Measurements from ENCODE around the gene ZNF85.

DNA sequence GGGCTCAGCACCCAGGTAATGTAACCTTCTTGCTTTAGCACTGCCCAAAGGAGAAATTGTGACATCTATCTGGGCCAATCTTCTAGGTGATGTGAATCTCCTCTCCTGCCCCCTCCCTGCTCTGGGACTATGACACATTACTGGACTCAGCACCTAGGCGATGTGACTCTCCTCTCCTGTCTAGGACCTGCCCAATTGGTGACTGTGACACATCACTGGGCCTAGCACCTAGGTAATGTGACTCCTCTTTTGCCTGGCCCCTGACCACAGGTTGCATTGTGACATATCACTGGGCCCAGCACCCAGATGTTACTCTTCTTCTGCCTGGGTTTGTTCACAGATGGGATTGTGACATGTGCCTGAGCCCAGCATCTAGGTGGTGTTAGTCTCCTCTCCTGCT, 45.0 kb downstream of the ZNF85 start:
- TF ChIP-seq EZH2 (IDR thresholded peaks at IDR 0.05; ENCODE audit: low read length), result no peak
- TF ChIP-seq, protein P1, sequence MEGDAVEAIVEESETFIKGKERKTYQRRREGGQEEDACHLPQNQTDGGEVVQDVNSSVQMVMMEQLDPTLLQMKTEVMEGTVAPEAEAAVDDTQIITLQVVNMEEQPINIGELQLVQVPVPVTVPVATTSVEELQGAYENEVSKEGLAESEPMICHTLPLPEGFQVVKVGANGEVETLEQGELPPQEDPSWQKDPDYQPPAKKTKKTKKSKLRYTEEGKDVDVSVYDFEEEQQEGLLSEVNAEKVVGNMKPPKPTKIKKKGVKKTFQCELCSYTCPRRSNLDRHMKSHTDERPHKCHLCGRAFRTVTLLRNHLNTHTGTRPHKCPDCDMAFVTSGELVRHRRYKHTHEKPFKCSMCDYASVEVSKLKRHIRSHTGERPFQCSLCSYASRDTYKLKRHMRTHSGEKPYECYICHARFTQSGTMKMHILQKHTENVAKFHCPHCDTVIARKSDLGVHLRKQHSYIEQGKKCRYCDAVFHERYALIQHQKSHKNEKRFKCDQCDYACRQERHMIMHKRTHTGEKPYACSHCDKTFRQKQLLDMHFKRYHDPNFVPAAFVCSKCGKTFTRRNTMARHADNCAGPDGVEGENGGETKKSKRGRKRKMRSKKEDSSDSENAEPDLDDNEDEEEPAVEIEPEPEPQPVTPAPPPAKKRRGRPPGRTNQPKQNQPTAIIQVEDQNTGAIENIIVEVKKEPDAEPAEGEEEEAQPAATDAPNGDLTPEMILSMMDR (optimal IDR thresholded peaks at IDR 0.05 in 1 of 3, IDR thresholded peaks at IDR 0.05 in 1 of 3, conservative IDR thresholded peaks at IDR 0.05 in 1 of 3; ENCODE audit: extremely low read depth in 1 of 3, insufficient read depth in 2 of 3, low read length in 3 of 3), result no peak

Data from keratinocyte (primary cell).